K562 (cell line): ENCODE results near the gene UBE2S. TPM values are rescaled to one million over a fixed set of nuclear protein-coding genes. Genes with fewer than 3 reads are reported as not detected.

Experiments
- DNMT1 ChIP-seq: fragments of 450-650 bp; IDR thresholded peaks from 2 replicates; pipeline ENCODE4 v1.6.1; 2016; ENCODE audit warnings: antibody characterized with exemption, mild to moderate bottlenecking
- E2F5 ChIP-seq: sonication (generic); formaldehyde crosslinking; IDR thresholded peaks from 2 replicates; pipeline ENCODE4 v1.8.0; 2022; ENCODE audit warnings: mild to moderate bottlenecking, missing genetic modification reagents
- HINFP ChIP-seq: fragments of 450-650 bp; conservative IDR thresholded peaks from 2 replicates; pipeline ENCODE4 v1.6.1; 2016; ENCODE audit warnings: missing genetic modification characterization, low read depth, mild to moderate bottlenecking, control low read depth, missing compliant biosample characterization
- TCF3 ChIP-seq: sonication (generic); formaldehyde crosslinking; IDR thresholded peaks from 2 replicates; pipeline ENCODE4 v1.4.0; 2020; ENCODE audit warnings: mild to moderate bottlenecking, missing genetic modification reagents
- ZBTB1 ChIP-seq: sonication (generic); formaldehyde crosslinking; IDR thresholded peaks from 2 replicates; pipeline ENCODE4 v1.8.1; 2023; ENCODE audit warnings: missing genetic modification reagents, low read depth, mild to moderate bottlenecking, borderline replicate concordance
- ZBTB12 ChIP-seq: fragments of 250-450 bp; sonication (Bioruptor Pico); IDR thresholded peaks from 2 replicates; pipeline ENCODE4 v1.4.0; 2020
- ZBTB40 ChIP-seq, 2 experiments: fragments of 450-650 bp in 1 of 2; sonication (generic) in 1 of 2; formaldehyde crosslinking in 1 of 2; IDR thresholded peaks; 2 replicates each; pipeline versions ENCODE4 v1.7.1 to v1.9.0; 2016 to 2022; ENCODE audit warnings: inconsistent platforms in 1 of 2, mild to moderate bottlenecking in 1 of 2, missing genetic modification reagents in 1 of 2
- ZNF717 ChIP-seq: fragments of 250-450 bp; sonication (Bioruptor Pico); IDR thresholded peaks from 2 replicates; pipeline ENCODE4 v1.5.0; 2021
- polyA plus RNA-seq, 8 experiments: library from polyadenylated mRNA; depleted of rRNA in 4 of 8; stranded (reverse) in 5 of 8; unstranded in 3 of 8; fragments of >200 nt; fragmentation: Nextera tagmentation in 2 of 8; fragmentation: Illumina TruSeq in 1 of 8; extraction: Ambion mirVana in 2 of 8; extraction: Trizol in 1 of 8; gene quantifications; 2 replicates each; pipeline versions ENCODE4 v1.2.1 to v1.2.3, GENCODE V29; 2011 to 2014; ENCODE audit warnings: inconsistent platforms in 1 of 8, missing spikeins in 1 of 8
- total RNA-seq, 7 experiments: library from RNA; depleted of rRNA in 6 of 7; stranded (reverse); fragments of >200 nt in 6 of 7; fragmentation: Illumina TruSeq in 2 of 7; extraction: Trizol in 2 of 7; gene quantifications; 2 replicates each; pipeline versions ENCODE4 v1.2.1 to v1.2.3, GENCODE V29; 2011 to 2021; ENCODE audit warnings: low replicate concordance in 1 of 7

Gene UBE2S
- total and polyA plus RNA-seq, 9 of the 15 experiments (the other 6 are each of a cell fraction or from before 2014, with no cell fraction given), result 1.5 to 1,305 (median 157) TPM

GRCh38 chr19:55353803-55354697 lies 53.5 kb downstream of the UBE2S start (continued):
- TF ChIP-seq E2F5 (CRISPR knock-in tag) (no peak), ZNF717 (CRISPR knock-in tag) (no peak), ZBTB1 (CRISPR knock-in tag) (no peak), ZBTB40 (IDR thresholded peaks at IDR 0.05) (no peak), ZBTB40 (CRISPR knock-in tag; IDR thresholded peaks at IDR 0.05) (no peak), ZBTB12 (CRISPR knock-in tag) (no peak), HINFP (tag) (no peak), DNMT1 (no peak), TCF3 (CRISPR knock-in tag) (no peak)
